Stomach (tissue), 4 donors: ENCODE results near the gene ATP6V1G3.

Experiments used
- CTCF ChIP-seq, 7 experiments: fragments of 450-650 bp in 4 of 7; fragments of 200-600 bp in 3 of 7; sonication (generic) in 3 of 7; IDR thresholded peaks; one replicate each; pipeline ENCODE4 v1.5.1; 2016 to 2019; ENCODE audit warnings: antibody characterized with exemption in 7 of 7, control low read depth in 2 of 7, mild to moderate bottlenecking in 1 of 7
- POLR2A ChIP-seq, 4 donors: fragments of 450-650 bp; IDR thresholded peaks; one replicate each; pipeline ENCODE4 v1.6.1; 2016; ENCODE audit warnings: antibody characterized with exemption in 4 of 4, control low read depth in 2 of 4, mild to moderate bottlenecking in 1 of 4, moderate library complexity in 1 of 4

DNA sequence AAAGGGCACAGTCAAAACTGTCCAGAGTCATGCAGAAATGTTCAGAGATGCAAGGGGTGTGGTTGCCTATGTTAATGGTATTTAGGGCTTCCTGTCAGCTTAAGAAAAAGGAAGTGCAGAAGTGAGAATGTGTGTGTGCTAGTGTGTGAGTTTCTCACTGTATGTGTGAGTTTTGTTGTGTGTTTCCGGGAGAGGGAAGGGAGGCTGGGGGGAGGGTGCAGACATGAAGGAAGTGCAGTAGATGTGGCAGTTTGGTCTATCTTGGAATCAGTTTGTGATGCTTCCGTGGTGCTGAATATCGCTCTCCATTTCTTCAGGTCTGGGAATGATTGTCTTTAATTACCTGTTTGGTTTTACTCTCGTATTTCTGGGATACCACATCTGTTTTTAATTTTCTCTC lies 16.5 kb upstream of the ATP6V1G3 start:
- TF ChIP-seq CTCF (IDR thresholded peaks at IDR 0.05) (no peak), POLR2A (IDR thresholded peaks at IDR 0.05) (no peak)
